Measurements from ENCODE around the gene CRTC3.

- TF ChIP-seq POLR2A (IDR thresholded peaks at IDR 0.05; ENCODE audit: low read depth, low read length), result no peak
- TF ChIP-seq, protein P1, sequence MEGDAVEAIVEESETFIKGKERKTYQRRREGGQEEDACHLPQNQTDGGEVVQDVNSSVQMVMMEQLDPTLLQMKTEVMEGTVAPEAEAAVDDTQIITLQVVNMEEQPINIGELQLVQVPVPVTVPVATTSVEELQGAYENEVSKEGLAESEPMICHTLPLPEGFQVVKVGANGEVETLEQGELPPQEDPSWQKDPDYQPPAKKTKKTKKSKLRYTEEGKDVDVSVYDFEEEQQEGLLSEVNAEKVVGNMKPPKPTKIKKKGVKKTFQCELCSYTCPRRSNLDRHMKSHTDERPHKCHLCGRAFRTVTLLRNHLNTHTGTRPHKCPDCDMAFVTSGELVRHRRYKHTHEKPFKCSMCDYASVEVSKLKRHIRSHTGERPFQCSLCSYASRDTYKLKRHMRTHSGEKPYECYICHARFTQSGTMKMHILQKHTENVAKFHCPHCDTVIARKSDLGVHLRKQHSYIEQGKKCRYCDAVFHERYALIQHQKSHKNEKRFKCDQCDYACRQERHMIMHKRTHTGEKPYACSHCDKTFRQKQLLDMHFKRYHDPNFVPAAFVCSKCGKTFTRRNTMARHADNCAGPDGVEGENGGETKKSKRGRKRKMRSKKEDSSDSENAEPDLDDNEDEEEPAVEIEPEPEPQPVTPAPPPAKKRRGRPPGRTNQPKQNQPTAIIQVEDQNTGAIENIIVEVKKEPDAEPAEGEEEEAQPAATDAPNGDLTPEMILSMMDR (IDR thresholded peaks at IDR 0.05; ENCODE audit: extremely low read depth in 1 of 2, insufficient read depth in 1 of 2, low read depth in 1 of 2, low read length in 2 of 2), result no peak
Measured at GRCh38 chr15:90523373-90523772, 6.3 kb upstream of the CRTC3 start.
